ENCODE results near the gene SFXN5. TPM values are rescaled to one million over a fixed set of nuclear protein-coding genes. Genes with fewer than 3 reads are reported as not detected.
A peak's percentile ranks its signal among the peaks of the same experiment; 100 is the strongest.

Gene SFXN5
- total RNA-seq, 1 donor from 2014 or later, result 12.7 TPM

DNA sequence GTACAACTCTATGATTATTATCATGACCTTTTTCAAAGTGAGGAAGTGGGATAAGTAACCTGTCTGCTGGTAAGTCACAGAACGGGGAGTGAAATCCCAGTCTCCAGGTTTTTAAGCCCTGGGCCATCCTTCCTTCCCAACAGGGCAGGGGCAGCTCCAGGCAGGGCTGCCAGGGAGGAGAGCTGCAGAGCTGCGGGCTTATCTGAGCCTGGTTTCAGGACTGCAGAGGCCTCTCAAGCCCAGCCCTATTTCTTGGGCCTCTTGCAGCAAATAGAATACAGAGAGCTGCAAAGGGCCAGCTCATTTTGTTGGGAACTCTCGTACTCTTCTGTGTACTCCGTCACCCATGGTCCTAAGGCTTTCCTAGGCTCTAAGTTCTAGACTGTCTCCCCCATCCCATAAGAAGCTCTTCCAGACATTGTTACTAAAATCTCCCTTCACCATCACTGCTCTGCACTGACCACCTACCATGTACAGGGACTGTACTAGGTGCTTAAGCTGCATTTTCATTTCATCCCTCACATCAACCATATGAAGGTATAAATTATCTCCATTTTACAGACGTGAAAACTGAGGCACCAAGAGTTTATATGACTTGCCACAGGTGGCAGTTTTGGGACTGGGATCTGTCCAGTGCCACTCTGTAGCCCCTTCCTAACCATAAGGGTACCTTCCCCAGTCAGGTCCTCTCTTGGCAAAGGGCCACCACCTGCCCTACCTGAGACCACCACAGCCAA is 38.1 kb upstream of the SFXN5 start:
- Mint-ChIP-seq H3K4me3 (ENCODE audit: unreplicated experiment) (no peak overlapping the region), H3K9me3 (ENCODE audit: unreplicated experiment) (no peaks in the 10 kb centered on the region), H3K27me3 (ENCODE audit: unreplicated experiment) (no peaks in the 10 kb centered on the region), H3K4me1 (ENCODE audit: unreplicated experiment) (peaks cover 51% of the 10 kb centered on the region), H3K27ac (ENCODE audit: unreplicated experiment) (no peak overlapping the region), H3K36me3 (ENCODE audit: unreplicated experiment) (no peaks in the 10 kb centered on the region)
- TF ChIP-seq, protein P1, sequence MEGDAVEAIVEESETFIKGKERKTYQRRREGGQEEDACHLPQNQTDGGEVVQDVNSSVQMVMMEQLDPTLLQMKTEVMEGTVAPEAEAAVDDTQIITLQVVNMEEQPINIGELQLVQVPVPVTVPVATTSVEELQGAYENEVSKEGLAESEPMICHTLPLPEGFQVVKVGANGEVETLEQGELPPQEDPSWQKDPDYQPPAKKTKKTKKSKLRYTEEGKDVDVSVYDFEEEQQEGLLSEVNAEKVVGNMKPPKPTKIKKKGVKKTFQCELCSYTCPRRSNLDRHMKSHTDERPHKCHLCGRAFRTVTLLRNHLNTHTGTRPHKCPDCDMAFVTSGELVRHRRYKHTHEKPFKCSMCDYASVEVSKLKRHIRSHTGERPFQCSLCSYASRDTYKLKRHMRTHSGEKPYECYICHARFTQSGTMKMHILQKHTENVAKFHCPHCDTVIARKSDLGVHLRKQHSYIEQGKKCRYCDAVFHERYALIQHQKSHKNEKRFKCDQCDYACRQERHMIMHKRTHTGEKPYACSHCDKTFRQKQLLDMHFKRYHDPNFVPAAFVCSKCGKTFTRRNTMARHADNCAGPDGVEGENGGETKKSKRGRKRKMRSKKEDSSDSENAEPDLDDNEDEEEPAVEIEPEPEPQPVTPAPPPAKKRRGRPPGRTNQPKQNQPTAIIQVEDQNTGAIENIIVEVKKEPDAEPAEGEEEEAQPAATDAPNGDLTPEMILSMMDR (IDR thresholded peaks at IDR 0.05), result no peak
- DNase-seq (ENCODE audit: extremely low spot score, unreplicated experiment), result no peak

DNA sequence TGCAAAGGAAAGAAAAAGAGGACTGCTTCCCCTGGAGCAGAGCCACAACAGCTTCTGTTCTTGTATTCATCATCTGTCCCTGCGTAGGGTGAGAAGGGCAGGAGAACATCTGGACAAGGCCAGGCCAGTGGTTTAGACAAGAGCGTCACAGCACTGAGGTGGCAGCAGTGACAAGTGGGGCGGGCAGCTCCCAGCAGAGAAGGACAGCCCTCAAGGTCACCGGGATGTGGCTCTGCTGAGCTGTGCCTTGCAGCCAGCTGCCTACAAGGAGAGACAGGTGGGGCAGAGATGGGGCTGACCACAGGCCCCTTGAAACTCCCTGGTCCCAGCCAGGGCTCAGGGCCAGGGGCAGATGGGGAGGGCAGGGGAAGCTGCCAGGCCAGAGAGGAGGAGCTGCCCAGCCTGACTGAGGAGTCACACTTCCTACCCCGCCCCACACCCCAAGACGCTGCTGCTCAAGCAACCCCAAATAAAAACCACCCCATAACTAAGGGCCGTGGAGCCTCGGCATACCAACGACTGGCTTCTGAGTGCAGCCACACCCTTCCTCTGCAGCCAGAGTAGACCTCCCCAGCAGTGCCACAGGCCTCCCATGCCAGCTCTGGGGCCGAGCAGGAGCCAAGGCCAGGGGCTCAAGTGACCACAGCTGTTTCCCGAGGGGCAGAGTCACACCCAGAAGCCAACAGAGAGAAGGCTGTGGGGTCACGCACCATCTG is 35.9 kb upstream of the SFXN5 start:
- no peaks in the 10 kb centered on the region for H3K36me3 Mint-ChIP-seq (ENCODE audit: unreplicated experiment)
- peaks cover 52% of the 10 kb centered on the region for H3K4me1 Mint-ChIP-seq (ENCODE audit: unreplicated experiment)
- H3K27ac Mint-ChIP-seq (ENCODE audit: unreplicated experiment), result peak overlapping the region; percentile 50
- DNase-seq (ENCODE audit: extremely low spot score, unreplicated experiment), result no peak
- no peak overlapping the region for H3K4me3 Mint-ChIP-seq (ENCODE audit: unreplicated experiment)
- H3K9me3 Mint-ChIP-seq (ENCODE audit: unreplicated experiment), result no peaks in the 10 kb centered on the region
- TF ChIP-seq, protein P1 (IDR thresholded peaks at IDR 0.05), result no peak
- no peaks in the 10 kb centered on the region for H3K27me3 Mint-ChIP-seq (ENCODE audit: unreplicated experiment)

DNA sequence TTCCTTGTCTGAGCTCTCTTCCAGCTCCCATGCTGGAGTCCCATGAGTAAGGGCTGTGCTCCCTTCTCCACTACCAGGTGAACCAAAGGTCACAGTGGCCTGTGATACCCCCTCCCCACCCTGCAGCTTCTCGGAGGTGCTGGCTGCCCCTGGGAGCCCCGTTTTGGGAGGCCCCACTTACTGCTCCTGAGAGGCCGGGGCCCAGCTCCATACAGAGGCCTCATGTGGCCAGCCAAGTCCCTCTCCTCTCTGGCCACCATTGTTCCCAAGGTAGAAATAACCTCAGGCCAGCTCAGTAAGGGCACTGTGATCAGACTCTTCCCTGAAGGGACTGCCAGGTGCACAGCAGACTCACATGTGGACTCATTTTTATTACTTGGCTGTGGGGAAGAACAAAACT is 35.3 kb upstream of the SFXN5 start:
- Mint-ChIP-seq H3K9me3 (ENCODE audit: unreplicated experiment) (no peaks in the 10 kb centered on the region), H3K27ac (ENCODE audit: unreplicated experiment) (peak overlapping the region; percentile 50), H3K36me3 (ENCODE audit: unreplicated experiment) (no peaks in the 10 kb centered on the region), H3K4me3 (ENCODE audit: unreplicated experiment) (no peak overlapping the region), H3K4me1 (ENCODE audit: unreplicated experiment) (peaks cover 56% of the 10 kb centered on the region), H3K27me3 (ENCODE audit: unreplicated experiment) (no peaks in the 10 kb centered on the region)
- TF ChIP-seq, protein P1 (IDR thresholded peaks at IDR 0.05), result no peak
- DNase-seq (ENCODE audit: extremely low spot score, unreplicated experiment), result no peak

DNA sequence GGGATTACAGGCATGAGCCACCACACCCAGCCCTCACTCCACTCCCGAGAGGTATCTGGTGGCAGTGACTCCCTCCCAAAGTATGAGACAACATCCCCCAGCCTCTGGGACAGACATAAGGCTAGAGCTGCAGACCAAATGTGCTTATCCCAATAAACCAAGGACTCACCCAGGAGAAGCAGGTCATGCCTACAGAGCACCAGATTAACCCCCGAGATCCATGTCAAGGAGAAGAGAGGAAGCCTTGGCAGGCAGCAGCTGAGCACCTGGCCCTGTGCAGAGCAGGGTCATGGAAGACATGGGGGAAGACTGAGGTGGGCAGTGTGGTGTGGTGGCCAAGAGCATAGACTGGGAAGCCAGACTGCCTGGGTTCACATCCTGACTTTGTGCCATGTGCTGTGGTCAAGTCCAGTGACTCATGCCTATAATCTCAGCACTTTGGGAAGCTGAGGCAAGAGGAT is 34.0 kb upstream of the SFXN5 start:
- Mint-ChIP-seq H3K9me3 (ENCODE audit: unreplicated experiment) (no peaks in the 10 kb centered on the region), H3K36me3 (ENCODE audit: unreplicated experiment) (no peaks in the 10 kb centered on the region), H3K4me3 (ENCODE audit: unreplicated experiment) (no peak overlapping the region), H3K4me1 (ENCODE audit: unreplicated experiment) (peaks cover 45% of the 10 kb centered on the region), H3K27me3 (ENCODE audit: unreplicated experiment) (no peaks in the 10 kb centered on the region), H3K27ac (ENCODE audit: unreplicated experiment) (no peak overlapping the region)
- TF ChIP-seq, protein P1 (IDR thresholded peaks at IDR 0.05), result no peak
- no peak for DNase-seq (ENCODE audit: extremely low spot score, unreplicated experiment)

DNA sequence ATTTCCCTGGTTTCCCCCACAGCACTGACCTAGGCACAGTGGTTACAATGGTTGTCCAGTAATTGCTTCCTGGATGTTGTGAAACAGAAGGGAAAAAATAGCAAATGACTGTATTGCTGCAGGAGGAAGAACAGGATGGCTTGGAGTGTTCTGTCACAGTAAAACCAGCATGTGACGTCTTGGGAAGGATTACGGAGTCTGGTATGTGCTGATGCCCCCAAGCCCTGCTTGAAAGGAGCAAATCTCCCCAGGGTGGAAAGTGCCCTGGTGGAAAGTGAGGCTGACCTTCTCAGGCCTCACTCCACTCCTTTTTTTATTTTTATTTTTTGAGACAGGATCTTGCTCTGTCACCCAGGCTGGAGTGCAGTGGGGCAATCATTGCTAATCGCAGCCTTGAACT is 33.4 kb upstream of the SFXN5 start:
- DNase-seq (ENCODE audit: extremely low spot score, unreplicated experiment), result no peak
- no peaks in the 10 kb centered on the region for H3K36me3 Mint-ChIP-seq (ENCODE audit: unreplicated experiment)
- no peak overlapping the region for H3K4me3 Mint-ChIP-seq (ENCODE audit: unreplicated experiment)
- H3K27ac Mint-ChIP-seq (ENCODE audit: unreplicated experiment), result no peak overlapping the region
- H3K9me3 Mint-ChIP-seq (ENCODE audit: unreplicated experiment), result no peaks in the 10 kb centered on the region
- no peaks in the 10 kb centered on the region for H3K27me3 Mint-ChIP-seq (ENCODE audit: unreplicated experiment)
- H3K4me1 Mint-ChIP-seq (ENCODE audit: unreplicated experiment), result peaks cover 40% of the 10 kb centered on the region
- TF ChIP-seq, protein P1 (IDR thresholded peaks at IDR 0.05), result no peak
